ENCODE results near the gene PGM2. TPM values are rescaled to one million over a fixed set of nuclear protein-coding genes. Genes with fewer than 3 reads are reported as not detected.
"Not testable (repeated sequence)": the region's sequence is repeated elsewhere in the genome, so short reads cannot be mapped to it uniquely, and the experiment has no call there.

Gene PGM2
- total RNA-seq, result 43.0 and 50.0 TPM in 2 replicates

- Mint-ChIP-seq H3K27me3 (ENCODE audit: insufficient read depth) (no peaks in the 10 kb centered on the region), H3K9me3 (no peaks in the 10 kb centered on the region), H3K4me1 (ENCODE audit: low read depth) (peaks cover 40% of the 10 kb centered on the region), H3K4me3 (peak within 1 kb of the TSS; percentile 87), H3K27ac (peak within 1 kb of the TSS; percentile 86), H3K36me3 (ENCODE audit: low read depth) (peaks cover 23% of the 10 kb centered on the region)
- intact Hi-C loops (cut with micrococcal nuclease), result loop anchor here (1.0 to 10.0 kb wide), 8 partner anchors 24 to 841 kb away; partner anchors contain the start of genes RELL1 and TBC1D1
- peak; percentile 88 for DNase-seq (ENCODE audit: low spot score)
These were observed at the start of gene PGM2 for GRCh38 chr4:37826295-37827029. Gene PGM2, plus strand, starts transcription at chr4:37826686. Its CDS starts 47 bp downstream, at chr4:37826733.

DNA sequence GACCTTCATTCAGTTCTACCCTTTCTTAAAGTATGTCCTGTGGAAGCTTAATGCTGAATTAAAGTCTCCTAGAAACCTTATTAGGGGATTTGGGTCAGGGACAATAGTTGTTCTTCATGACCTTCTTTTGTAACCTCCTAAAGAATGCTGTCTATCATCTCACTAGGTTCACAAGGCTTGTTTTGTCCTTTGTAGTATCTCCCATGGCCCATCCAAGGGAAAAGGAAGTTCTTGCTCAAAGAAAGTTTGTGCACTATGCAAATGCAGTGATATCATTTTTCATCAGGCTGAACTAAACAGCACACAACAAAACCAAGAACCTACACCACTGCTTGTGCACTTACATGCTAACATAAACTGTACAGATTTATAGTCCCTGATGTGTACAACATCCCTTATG, 46.6 kb upstream of the PGM2 start:
- intact Hi-C loops (cut with micrococcal nuclease), result no loop called here
- peaks cover 3% of the 10 kb centered on the region for H3K36me3 Mint-ChIP-seq (ENCODE audit: low read depth)
- no peak overlapping the region for H3K4me3 Mint-ChIP-seq
- H3K4me1 Mint-ChIP-seq (ENCODE audit: low read depth), result peaks cover 15% of the 10 kb centered on the region
- peaks cover 3% of the 10 kb centered on the region for H3K27me3 Mint-ChIP-seq (ENCODE audit: insufficient read depth)
- H3K27ac Mint-ChIP-seq, result peak overlapping the region; percentile 34
- no peak for DNase-seq (ENCODE audit: low spot score)
- peaks cover 9% of the 10 kb centered on the region for H3K9me3 Mint-ChIP-seq

DNA sequence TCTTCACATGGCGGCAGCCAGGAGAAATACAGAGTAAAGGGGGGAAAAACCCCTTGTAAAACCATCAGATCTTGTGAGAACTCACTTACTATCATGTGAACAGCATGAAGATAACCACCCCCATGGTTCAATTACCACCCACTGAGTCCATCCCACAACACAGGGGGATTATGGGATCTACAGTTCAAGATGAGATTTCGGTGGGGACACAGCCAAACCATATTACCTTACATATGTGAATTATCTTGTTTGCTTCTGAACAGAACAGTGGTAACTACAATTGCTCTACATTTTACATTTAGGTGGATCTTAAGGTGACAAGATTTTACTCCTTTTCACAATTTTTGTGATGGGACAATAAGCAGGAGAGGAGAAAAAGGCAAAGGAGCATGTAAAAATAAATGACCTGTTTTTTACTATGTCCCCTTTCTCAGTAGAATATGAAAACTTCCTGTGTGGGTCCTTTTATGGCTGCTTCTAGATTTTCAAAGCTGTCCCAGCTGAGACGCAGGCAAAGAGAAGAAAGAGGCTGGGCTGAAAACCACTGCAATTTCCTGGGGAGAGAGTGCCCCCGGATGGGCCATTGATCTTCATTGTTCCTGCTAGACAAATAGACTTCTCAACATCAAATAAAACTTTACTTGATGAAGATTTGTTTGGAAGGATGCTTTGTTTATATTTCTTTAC, 45.9 kb upstream of the PGM2 start:
- peaks cover 11% of the 10 kb centered on the region for H3K9me3 Mint-ChIP-seq
- peak; percentile 17 for DNase-seq (ENCODE audit: low spot score)
- H3K36me3 Mint-ChIP-seq (ENCODE audit: low read depth), result peaks cover 3% of the 10 kb centered on the region
- H3K4me1 Mint-ChIP-seq (ENCODE audit: low read depth), result peaks cover 15% of the 10 kb centered on the region
- H3K27ac Mint-ChIP-seq, result peak overlapping the region; percentile 34
- intact Hi-C loops (cut with micrococcal nuclease), result no loop called here
- H3K27me3 Mint-ChIP-seq (ENCODE audit: insufficient read depth), result peaks cover 3% of the 10 kb centered on the region
- H3K4me3 Mint-ChIP-seq, result no peak overlapping the region

- Mint-ChIP-seq H3K9me3 (peaks cover 15% of the 10 kb centered on the region), H3K36me3 (ENCODE audit: low read depth) (peaks cover 4% of the 10 kb centered on the region), H3K27me3 (ENCODE audit: insufficient read depth) (peaks cover 3% of the 10 kb centered on the region), H3K4me1 (ENCODE audit: low read depth) (peaks cover 15% of the 10 kb centered on the region), H3K27ac (no peak overlapping the region), H3K4me3 (no peak overlapping the region)
- intact Hi-C loops (cut with micrococcal nuclease), result no loop called here
- DNase-seq (ENCODE audit: low spot score), result no peak
These were observed 45.4 kb upstream of the PGM2 start for GRCh38 chr4:37781131-37781455.

- H3K4me3 Mint-ChIP-seq; DNase-seq (ENCODE audit: low spot score); H3K27ac Mint-ChIP-seq; H3K36me3 Mint-ChIP-seq (ENCODE audit: low read depth); H3K4me1 Mint-ChIP-seq (ENCODE audit: low read depth); H3K27me3 Mint-ChIP-seq (ENCODE audit: insufficient read depth); intact Hi-C loops (cut with micrococcal nuclease): not testable (repeated sequence)
- H3K9me3 Mint-ChIP-seq, result peaks cover 22% of the 10 kb centered on the region
These were observed 40.2 kb upstream of the PGM2 start for GRCh38 chr4:37786267-37786666.

GRCh38 chr4:37787883-37788460, 38.5 kb upstream of the PGM2 start:
- not testable (repeated sequence) for H3K4me1 Mint-ChIP-seq (ENCODE audit: low read depth)

GRCh38 chr4:37788819-37789218, 37.7 kb upstream of the PGM2 start:
- Mint-ChIP-seq H3K36me3 (ENCODE audit: low read depth) (peaks cover 1% of the 10 kb centered on the region), H3K9me3 (peaks cover 16% of the 10 kb centered on the region), H3K27me3 (ENCODE audit: insufficient read depth) (peaks cover 6% of the 10 kb centered on the region), H3K4me1 (ENCODE audit: low read depth) (peaks cover 6% of the 10 kb centered on the region), H3K4me3 (no peak overlapping the region), H3K27ac (no peak overlapping the region)
- DNase-seq (ENCODE audit: low spot score), result no peak
- intact Hi-C loops (cut with micrococcal nuclease), result no loop called here

More at GRCh38 chr4:37787883-37788460, 38.5 kb upstream of the PGM2 start:
- H3K27me3 Mint-ChIP-seq (ENCODE audit: insufficient read depth); DNase-seq (ENCODE audit: low spot score); intact Hi-C loops (cut with micrococcal nuclease); H3K27ac Mint-ChIP-seq; H3K4me3 Mint-ChIP-seq; H3K36me3 Mint-ChIP-seq (ENCODE audit: low read depth): not testable (repeated sequence)
- peaks cover 16% of the 10 kb centered on the region for H3K9me3 Mint-ChIP-seq

GRCh38 chr4:37792241-37792640, 34.2 kb upstream of the PGM2 start:
- Mint-ChIP-seq H3K9me3 (peaks cover 6% of the 10 kb centered on the region), H3K27me3 (ENCODE audit: insufficient read depth) (peaks cover 13% of the 10 kb centered on the region), H3K4me1 (ENCODE audit: low read depth) (peaks cover 6% of the 10 kb centered on the region), H3K4me3 (no peak overlapping the region), H3K36me3 (ENCODE audit: low read depth) (no peaks in the 10 kb centered on the region), H3K27ac (no peak overlapping the region)
- intact Hi-C loops (cut with micrococcal nuclease), result loop anchor here (2.0 kb wide), 1 partner anchor 189 kb away; no protein-coding TSS in a partner anchor
- no peak for DNase-seq (ENCODE audit: low spot score)

DNA sequence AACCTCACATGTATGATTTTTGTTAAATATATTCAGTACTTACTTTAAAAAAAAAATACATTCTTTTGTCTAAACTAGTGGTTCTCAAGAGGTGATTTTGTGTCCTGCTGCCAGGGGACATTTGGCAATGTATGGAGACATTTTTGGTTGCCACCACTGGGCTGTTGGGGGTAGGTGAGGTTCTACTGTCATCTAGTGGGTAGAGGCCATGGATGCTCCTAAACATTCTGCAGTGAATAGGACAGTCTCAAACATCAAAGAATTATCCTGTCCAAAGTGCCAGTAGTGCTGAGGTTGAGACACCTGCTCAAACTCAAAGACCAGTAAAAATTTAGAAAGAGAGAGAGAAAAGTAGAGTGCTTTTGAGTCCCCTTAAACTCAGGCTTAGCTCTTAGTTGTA, 32.9 kb upstream of the PGM2 start:
- no peak for DNase-seq (ENCODE audit: low spot score)

DNA sequence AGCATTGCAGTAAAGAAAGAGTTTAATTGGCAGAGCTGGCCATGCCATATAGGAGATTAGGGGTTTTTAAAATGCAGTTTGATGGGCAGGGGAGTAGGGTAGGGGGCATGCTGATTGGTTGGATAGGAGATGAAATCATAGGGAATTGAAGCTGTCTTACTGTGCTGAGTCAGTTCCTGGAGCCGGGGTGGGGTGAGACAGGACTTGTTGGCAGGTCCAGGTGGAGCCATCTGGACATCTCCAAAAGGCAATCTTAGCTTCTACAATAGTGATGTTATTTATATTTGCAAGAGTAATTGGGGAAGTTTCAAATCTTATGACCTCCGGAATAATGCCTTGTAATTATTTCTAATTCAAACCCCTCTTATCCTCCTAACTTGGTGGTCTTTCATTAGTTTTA, 32.4 kb upstream of the PGM2 start:
- no peak overlapping the region for H3K27ac Mint-ChIP-seq
- H3K9me3 Mint-ChIP-seq, result peaks cover 6% of the 10 kb centered on the region
- no peak for DNase-seq (ENCODE audit: low spot score)
- no peaks in the 10 kb centered on the region for H3K4me1 Mint-ChIP-seq (ENCODE audit: low read depth)
- intact Hi-C loops (cut with micrococcal nuclease), result no loop called here
- no peaks in the 10 kb centered on the region for H3K36me3 Mint-ChIP-seq (ENCODE audit: low read depth)
- no peak overlapping the region for H3K4me3 Mint-ChIP-seq
- H3K27me3 Mint-ChIP-seq (ENCODE audit: insufficient read depth), result peaks cover 16% of the 10 kb centered on the region

More for the DNA sequence above, 32.9 kb upstream of the PGM2 start:
- H3K4me3 Mint-ChIP-seq, result no peak overlapping the region
- no peaks in the 10 kb centered on the region for H3K36me3 Mint-ChIP-seq (ENCODE audit: low read depth)
- H3K9me3 Mint-ChIP-seq, result peaks cover 6% of the 10 kb centered on the region
- no peaks in the 10 kb centered on the region for H3K4me1 Mint-ChIP-seq (ENCODE audit: low read depth)
- H3K27me3 Mint-ChIP-seq (ENCODE audit: insufficient read depth), result peaks cover 16% of the 10 kb centered on the region
- intact Hi-C loops (cut with micrococcal nuclease), result loop anchor here (1.0 to 2.0 kb wide), 2 partner anchors 191 to 340 kb away; a partner anchor contains a TSS
- H3K27ac Mint-ChIP-seq, result no peak overlapping the region

- H3K9me3 Mint-ChIP-seq, result peaks cover 5% of the 10 kb centered on the region
- DNase-seq (ENCODE audit: low spot score), result no peak
- no peaks in the 10 kb centered on the region for H3K36me3 Mint-ChIP-seq (ENCODE audit: low read depth)
- intact Hi-C loops (cut with micrococcal nuclease), result no loop called here
- no peak overlapping the region for H3K4me3 Mint-ChIP-seq
- H3K4me1 Mint-ChIP-seq (ENCODE audit: low read depth), result no peaks in the 10 kb centered on the region
- H3K27me3 Mint-ChIP-seq (ENCODE audit: insufficient read depth), result peaks cover 17% of the 10 kb centered on the region
- H3K27ac Mint-ChIP-seq, result no peak overlapping the region
These were observed 30.8 kb upstream of the PGM2 start for GRCh38 chr4:37795581-37796195.

DNA sequence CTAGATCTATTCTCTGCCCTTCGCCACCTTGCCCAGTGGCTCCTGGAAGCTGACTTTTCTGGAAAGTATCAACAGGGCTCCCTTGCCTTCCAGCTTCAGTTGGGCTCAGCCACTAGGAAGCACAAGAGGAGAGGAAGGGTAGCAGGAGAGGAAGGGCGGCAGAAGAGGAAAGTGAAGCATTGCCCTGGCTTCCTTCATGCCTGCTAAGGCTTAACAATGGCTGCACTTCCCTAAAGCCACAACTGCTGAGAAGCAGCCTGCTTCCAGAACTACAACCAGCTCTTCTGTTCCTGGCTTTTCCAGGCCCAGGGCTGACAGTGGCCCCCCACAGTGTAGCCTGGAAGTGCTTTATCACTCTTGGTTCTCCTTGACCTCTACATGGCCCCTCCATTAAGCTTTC, 29.1 kb upstream of the PGM2 start:
- Mint-ChIP-seq H3K9me3 (no peaks in the 10 kb centered on the region), H3K4me1 (ENCODE audit: low read depth) (no peaks in the 10 kb centered on the region), H3K4me3 (no peak overlapping the region), H3K36me3 (ENCODE audit: low read depth) (no peaks in the 10 kb centered on the region), H3K27me3 (ENCODE audit: insufficient read depth) (peaks cover 17% of the 10 kb centered on the region), H3K27ac (no peak overlapping the region)
- intact Hi-C loops (cut with micrococcal nuclease), result no loop called here
- no peak for DNase-seq (ENCODE audit: low spot score)

DNA sequence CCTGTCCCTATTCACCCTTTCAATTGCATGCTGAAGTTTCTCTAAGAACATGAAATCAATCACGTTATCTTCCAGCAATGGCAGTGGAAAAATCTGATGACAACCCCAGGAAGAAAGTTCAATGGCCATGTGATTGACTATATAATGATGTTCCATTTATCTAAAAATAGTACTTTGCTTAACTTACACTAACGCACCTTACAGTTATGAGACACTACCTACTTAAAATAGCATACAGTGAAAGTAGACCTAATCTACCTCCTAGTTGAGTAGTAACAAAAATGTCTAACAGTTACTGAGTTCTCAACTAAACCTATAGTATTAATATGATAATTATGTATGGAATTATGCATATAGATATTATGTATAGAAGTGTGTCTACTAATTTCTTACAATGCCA, 28.6 kb upstream of the PGM2 start:
- Mint-ChIP-seq H3K27me3 (ENCODE audit: insufficient read depth) (peaks cover 17% of the 10 kb centered on the region), H3K9me3 (no peaks in the 10 kb centered on the region), H3K36me3 (ENCODE audit: low read depth) (no peaks in the 10 kb centered on the region), H3K4me1 (ENCODE audit: low read depth) (no peaks in the 10 kb centered on the region), H3K4me3 (no peak overlapping the region), H3K27ac (no peak overlapping the region)
- DNase-seq (ENCODE audit: low spot score), result no peak
- intact Hi-C loops (cut with micrococcal nuclease), result no loop called here
